Activated T-cell treated with anti-CD3 and anti-CD28 coated beads, Interleukin-2, amount 50 U/mL, for 4 hours (primary cell): ENCODE data around the gene ULK4. TPM values are rescaled to one million over a fixed set of nuclear protein-coding genes. Genes with fewer than 3 reads are reported as not detected.

Experiments used
- ATAC-seq, 2 donors: fragments of 200-7000 bp; cut with Tn5 transposase; one replicate each; pipeline ENCODE4 v1.10.0; 2021
- DNase-seq: peaks from one replicate; pipeline ENCODE4 v3.0.0-alpha.2; 2020
- H3K27me3 Mint-ChIP-seq: one replicate; pipeline ENCODE4 v1.8.0; 2021; ENCODE audit warnings: low read depth, mixed read lengths
- H3K36me3 Mint-ChIP-seq: one replicate; pipeline ENCODE4 v1.8.0; 2022; ENCODE audit warnings: mixed read lengths; ENCODE audit not compliant: insufficient read depth
- H3K4me1 Mint-ChIP-seq: one replicate; pipeline ENCODE4 v1.8.0; 2021; ENCODE audit warnings: low read depth, mixed read lengths
- H3K4me3 Mint-ChIP-seq: one replicate; pipeline ENCODE4 v1.8.0; 2021; ENCODE audit warnings: mild to moderate bottlenecking, moderate library complexity, mixed read lengths
- H3K9me3 Mint-ChIP-seq: one replicate; pipeline ENCODE4 v1.8.0; 2021; ENCODE audit warnings: mixed read lengths
- total RNA-seq, 3 donors: library from RNA; stranded (reverse); gene quantifications; one replicate each; pipeline ENCODE4 v1.2.1, GENCODE V29; 2021

Gene ULK4
- total RNA-seq, 3 donors from 2014 or later, result 7.3 to 8.8 (median 8.2) TPM

DNA sequence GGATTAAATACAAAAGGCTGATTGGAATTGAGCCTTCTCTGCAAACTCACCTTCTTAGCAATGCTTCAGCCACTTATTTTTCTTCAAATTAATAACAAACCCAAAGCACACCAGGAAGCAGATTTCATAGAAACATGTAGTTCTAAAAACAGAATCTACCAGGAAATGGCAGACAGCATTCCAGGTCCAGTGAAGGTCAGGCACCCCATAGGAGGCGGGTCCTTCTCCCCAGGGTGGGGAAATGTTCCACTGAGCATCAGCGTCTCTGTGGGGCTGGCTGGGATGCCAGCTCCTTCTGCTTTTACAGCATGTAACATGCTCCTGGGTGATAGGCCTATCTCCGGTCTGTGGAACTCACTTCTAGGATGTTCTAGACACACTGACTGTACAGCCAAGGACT lies 713.4 kb downstream of the ULK4 start:
- peaks cover 7% of the 10 kb centered on the region for H3K36me3 Mint-ChIP-seq
- no peaks in the 10 kb centered on the region for H3K4me1 Mint-ChIP-seq
- DNase-seq (no peak), ATAC-seq (no peak)
- peaks cover 4% of the 10 kb centered on the region for H3K9me3 Mint-ChIP-seq
- H3K27me3 Mint-ChIP-seq, result no peaks in the 10 kb centered on the region
- H3K4me3 Mint-ChIP-seq, result no peak overlapping the region

DNA sequence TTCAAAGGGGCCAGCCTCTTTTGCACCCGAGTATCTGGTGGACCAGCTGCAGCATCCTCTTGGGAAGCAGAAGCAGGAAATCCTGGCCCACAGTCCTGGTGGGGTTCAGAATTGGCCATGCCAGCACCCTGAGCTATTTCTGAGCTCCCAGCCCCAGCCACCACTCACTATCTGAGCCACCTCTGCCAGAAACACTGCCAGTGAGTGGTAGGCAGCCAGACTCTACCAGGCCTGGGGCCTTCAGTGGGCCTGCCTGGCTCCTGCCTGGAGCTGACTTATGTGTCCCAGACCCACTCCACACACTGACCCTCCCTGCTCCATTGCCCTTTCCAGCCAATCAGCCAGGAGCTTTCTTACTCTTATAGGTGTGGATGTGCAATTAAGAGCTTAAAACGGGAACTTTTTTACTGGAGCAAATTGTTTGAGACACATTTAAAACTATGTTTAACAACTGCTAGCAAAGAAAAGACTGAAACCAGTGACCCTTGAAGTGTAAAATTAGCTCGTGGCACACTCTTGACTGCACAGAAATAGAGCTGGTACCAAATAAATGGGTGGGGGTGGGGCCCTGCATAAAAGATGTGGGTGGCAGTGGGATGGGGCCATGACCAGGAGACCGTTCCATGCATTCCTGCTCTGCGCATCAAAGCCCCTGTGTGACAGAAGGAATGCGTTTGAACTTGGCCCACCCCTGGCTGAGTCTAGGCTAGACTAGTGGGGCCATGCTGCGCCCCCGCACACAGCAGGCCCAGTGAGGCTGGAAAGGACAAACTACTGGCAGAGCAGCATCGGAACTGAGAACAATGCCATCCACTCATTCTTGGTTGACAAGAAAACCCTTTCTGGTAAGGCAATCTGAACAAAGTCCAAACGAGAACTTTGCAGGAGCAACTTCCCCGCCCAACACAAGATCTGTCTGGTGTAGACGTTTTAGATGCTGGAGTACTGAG lies 714.6 kb downstream of the ULK4 start:
- H3K36me3 Mint-ChIP-seq, result peaks cover 6% of the 10 kb centered on the region
- ATAC-seq, result no peak
- DNase-seq, result no peak

GRCh38 chr3:41244620-41245336 lies 717.1 kb downstream of the ULK4 start:
- H3K36me3 Mint-ChIP-seq, result peaks cover 9% of the 10 kb centered on the region
- DNase-seq (no peak), ATAC-seq (no peak)
- no peaks in the 10 kb centered on the region for H3K27me3 Mint-ChIP-seq
- H3K9me3 Mint-ChIP-seq, result no peaks in the 10 kb centered on the region
- no peaks in the 10 kb centered on the region for H3K4me1 Mint-ChIP-seq
- no peak overlapping the region for H3K4me3 Mint-ChIP-seq

More for the DNA sequence above, 714.6 kb downstream of the ULK4 start:
- H3K4me3 Mint-ChIP-seq, result no peak overlapping the region
- no peaks in the 10 kb centered on the region for H3K4me1 Mint-ChIP-seq
- H3K27me3 Mint-ChIP-seq, result no peaks in the 10 kb centered on the region
- no peaks in the 10 kb centered on the region for H3K9me3 Mint-ChIP-seq

- Mint-ChIP-seq H3K4me1 (no peaks in the 10 kb centered on the region), H3K9me3 (no peaks in the 10 kb centered on the region), H3K36me3 (peaks cover 21% of the 10 kb centered on the region), H3K4me3 (no peak overlapping the region), H3K27me3 (no peaks in the 10 kb centered on the region)
- ATAC-seq, result no peak
- DNase-seq, result no peak
These were observed 718.7 kb downstream of the ULK4 start for GRCh38 chr3:41243183-41243582.

DNA sequence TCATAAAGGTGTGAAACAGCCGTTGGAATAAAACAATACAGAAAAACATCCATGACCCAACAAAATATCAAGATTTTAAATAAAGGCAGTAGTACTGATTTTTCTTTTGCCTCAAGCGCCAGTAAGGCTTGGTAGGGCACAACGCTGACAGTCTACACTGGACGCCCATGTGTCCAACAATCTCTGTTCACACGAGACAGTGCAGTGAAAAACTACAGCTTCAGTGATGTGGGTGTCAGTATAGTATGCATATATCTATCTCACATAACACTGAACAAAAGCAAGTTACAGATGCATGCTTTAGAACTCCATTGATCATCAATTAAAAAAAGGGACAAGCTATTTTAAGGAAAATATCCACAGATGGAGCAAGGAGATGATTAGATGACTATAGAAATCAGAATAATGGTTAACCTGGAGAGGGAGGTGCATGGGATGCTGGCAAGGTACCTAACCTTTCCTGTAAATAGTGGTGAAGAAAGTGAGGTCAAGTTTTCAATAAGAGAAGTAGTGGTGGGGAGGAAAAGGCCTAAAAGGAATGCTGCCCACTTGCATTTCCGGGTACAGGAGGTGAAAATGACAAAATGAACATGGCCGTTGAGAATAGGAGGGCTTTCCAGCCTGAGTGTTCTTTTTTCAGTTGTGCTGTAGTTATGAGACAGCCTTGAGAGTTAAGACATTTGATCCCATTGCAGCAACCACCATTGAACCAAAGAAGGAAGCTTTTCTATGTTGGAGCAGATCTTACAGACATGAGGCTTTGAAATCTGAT lies 719.9 kb downstream of the ULK4 start:
- Mint-ChIP-seq H3K27me3 (no peaks in the 10 kb centered on the region), H3K4me1 (no peaks in the 10 kb centered on the region), H3K36me3 (peaks cover 28% of the 10 kb centered on the region), H3K4me3 (no peak overlapping the region), H3K9me3 (no peaks in the 10 kb centered on the region)
- DNase-seq (no peak), ATAC-seq (no peak)

DNA sequence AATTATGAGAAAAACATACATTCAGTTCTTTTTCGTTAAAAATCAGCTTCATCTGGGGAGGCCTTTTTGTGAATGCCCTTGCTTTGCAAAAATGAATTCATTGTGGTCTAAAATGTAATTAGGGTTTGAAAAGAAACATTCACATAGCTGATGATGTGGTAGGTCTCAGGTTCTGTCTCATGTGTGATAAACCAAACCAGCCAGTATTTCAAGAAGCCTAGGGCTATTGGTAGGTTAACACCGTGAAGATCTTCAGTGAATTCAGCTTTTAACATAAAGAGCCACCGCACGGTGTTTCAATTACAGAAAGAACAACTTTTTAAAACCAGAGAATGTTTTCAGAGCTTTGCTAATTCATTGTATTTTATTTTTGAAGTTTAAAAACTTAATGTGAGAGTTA lies 720.7 kb downstream of the ULK4 start:
- Mint-ChIP-seq H3K4me3 (no peak overlapping the region), H3K36me3 (peaks cover 31% of the 10 kb centered on the region), H3K4me1 (no peaks in the 10 kb centered on the region), H3K9me3 (no peaks in the 10 kb centered on the region), H3K27me3 (no peaks in the 10 kb centered on the region)
- DNase-seq, result no peak
- no peak for ATAC-seq

DNA sequence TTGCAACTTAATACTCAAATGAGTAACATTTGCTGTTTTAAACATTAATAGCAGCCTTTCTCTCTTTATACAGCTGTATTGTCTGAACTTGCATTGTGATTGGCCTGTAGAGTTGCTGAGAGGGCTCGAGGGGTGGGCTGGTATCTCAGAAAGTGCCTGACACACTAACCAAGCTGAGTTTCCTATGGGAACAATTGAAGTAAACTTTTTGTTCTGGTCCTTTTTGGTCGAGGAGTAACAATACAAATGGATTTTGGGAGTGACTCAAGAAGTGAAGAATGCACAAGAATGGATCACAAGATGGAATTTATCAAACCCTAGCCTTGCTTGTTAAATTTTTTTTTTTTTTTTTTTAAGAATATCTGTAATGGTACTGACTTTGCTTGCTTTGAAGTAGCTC lies 722.3 kb downstream of the ULK4 start:
- DNase-seq (no peak), ATAC-seq (no peak)
- no peaks in the 10 kb centered on the region for H3K9me3 Mint-ChIP-seq
- H3K27me3 Mint-ChIP-seq, result no peaks in the 10 kb centered on the region
- peaks cover 44% of the 10 kb centered on the region for H3K36me3 Mint-ChIP-seq
- H3K4me1 Mint-ChIP-seq, result no peaks in the 10 kb centered on the region
- H3K4me3 Mint-ChIP-seq, result no peak overlapping the region

DNA sequence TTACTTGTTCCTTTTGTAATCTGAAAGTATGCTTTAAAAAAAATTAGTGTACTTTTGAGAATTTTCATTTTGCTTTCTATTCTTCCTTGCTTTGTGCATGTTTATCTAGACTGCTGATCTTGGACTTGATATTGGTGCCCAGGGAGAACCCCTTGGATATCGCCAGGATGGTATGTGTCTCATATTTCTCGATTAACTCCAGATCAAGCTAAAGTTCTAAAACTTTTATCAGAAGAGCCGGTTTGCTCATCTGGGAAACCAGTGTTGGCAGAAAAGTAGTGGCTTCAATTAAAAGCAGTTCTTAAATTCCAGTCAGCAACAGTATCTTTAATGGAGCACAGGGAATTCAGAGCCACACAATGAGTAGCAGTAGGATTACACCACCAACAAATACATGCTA lies 724.0 kb downstream of the ULK4 start:
- peaks cover 57% of the 10 kb centered on the region for H3K36me3 Mint-ChIP-seq

DNA sequence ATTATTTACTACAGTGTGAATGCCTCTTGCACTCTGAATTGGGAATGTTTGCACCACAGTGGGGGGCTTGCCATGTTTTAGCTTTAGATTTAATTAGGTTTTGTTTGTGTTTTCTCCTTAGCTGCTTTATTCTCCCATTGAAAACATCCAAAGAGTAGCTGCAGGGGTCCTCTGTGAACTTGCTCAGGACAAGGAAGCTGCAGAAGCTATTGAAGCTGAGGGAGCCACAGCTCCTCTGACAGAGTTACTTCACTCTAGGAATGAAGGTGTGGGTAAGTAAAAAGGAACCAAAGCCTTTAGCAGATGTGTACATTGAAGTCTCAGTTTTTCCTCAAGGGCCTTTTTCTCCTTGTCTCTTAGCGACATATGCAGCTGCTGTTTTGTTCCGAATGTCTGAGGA lies 725.7 kb downstream of the ULK4 start:
- no peaks in the 10 kb centered on the region for H3K9me3 Mint-ChIP-seq
- no peaks in the 10 kb centered on the region for H3K4me1 Mint-ChIP-seq
- H3K4me3 Mint-ChIP-seq, result no peak overlapping the region
- ATAC-seq, result no peak
- peaks cover 60% of the 10 kb centered on the region for H3K36me3 Mint-ChIP-seq
- DNase-seq, result no peak
- no peaks in the 10 kb centered on the region for H3K27me3 Mint-ChIP-seq

More for the DNA sequence above, 724.0 kb downstream of the ULK4 start:
- ATAC-seq, result no peak
- no peaks in the 10 kb centered on the region for H3K4me1 Mint-ChIP-seq
- no peak overlapping the region for H3K4me3 Mint-ChIP-seq
- H3K9me3 Mint-ChIP-seq, result no peaks in the 10 kb centered on the region
- H3K27me3 Mint-ChIP-seq, result no peaks in the 10 kb centered on the region
- DNase-seq, result no peak

GRCh38 chr3:41234823-41235721 lies 726.8 kb downstream of the ULK4 start:
- no peaks in the 10 kb centered on the region for H3K9me3 Mint-ChIP-seq
- no peak for DNase-seq
- H3K4me1 Mint-ChIP-seq, result peaks cover 3% of the 10 kb centered on the region
- no peak overlapping the region for H3K4me3 Mint-ChIP-seq
- H3K27me3 Mint-ChIP-seq, result no peaks in the 10 kb centered on the region
- ATAC-seq, result no peak
- peaks cover 68% of the 10 kb centered on the region for H3K36me3 Mint-ChIP-seq

- Mint-ChIP-seq H3K4me3 (no peak overlapping the region), H3K9me3 (no peaks in the 10 kb centered on the region), H3K4me1 (peaks cover 60% of the 10 kb centered on the region), H3K27me3 (no peaks in the 10 kb centered on the region), H3K36me3 (peaks cover 36% of the 10 kb centered on the region)
- ATAC-seq (no peak), DNase-seq (no peak)
These were observed 737.6 kb downstream of the ULK4 start for GRCh38 chr3:41224120-41224806.

DNA sequence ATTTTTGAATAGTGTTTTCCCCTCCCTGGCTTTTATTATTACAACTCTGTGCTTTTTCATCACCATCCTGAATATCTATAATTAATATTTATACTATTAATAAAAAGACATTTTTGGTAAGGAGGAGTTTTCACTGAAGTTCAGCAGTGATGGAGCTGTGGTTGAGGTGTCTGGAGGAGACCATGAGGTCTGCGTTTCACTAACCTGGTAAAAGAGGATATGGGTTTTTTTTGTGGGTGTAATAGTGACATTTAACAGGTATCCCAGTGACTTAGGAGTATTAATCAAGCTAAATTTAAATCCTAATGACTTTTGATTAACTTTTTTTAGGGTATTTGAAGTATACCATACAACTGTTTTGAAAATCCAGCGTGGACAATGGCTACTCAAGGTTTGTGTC lies 738.2 kb downstream of the ULK4 start:
- Mint-ChIP-seq H3K27me3 (no peaks in the 10 kb centered on the region), H3K9me3 (no peaks in the 10 kb centered on the region), H3K4me3 (no peak overlapping the region), H3K4me1 (peaks cover 66% of the 10 kb centered on the region), H3K36me3 (peaks cover 34% of the 10 kb centered on the region)
- ATAC-seq (no peak), DNase-seq (no peak)

GRCh38 chr3:41223078-41223477 lies 738.8 kb downstream of the ULK4 start:
- no peak for ATAC-seq
- Mint-ChIP-seq H3K4me3 (no peak overlapping the region), H3K27me3 (no peaks in the 10 kb centered on the region), H3K9me3 (no peaks in the 10 kb centered on the region), H3K4me1 (peaks cover 64% of the 10 kb centered on the region), H3K36me3 (peaks cover 30% of the 10 kb centered on the region)
- no peak for DNase-seq
